MM.1S (cell line): ENCODE measurements around the gene RASL10B.

Experiments used
- CTCF ChIP-seq: fragments of 300-600 bp; sonication (generic); IDR thresholded peaks from 2 replicates; pipeline ENCODE4 v1.5.1; 2016; ENCODE audit warnings: antibody characterized with exemption, low read length, mixed read lengths
- EZH2 ChIP-seq: fragments of 300-600 bp; sonication (generic); optimal IDR thresholded peaks from 2 replicates; pipeline ENCODE3; 2017; ENCODE audit warnings: low read depth, mild to moderate bottlenecking, antibody characterized with exemption, low read length, mixed read lengths

GRCh38 chr17:35729405-35729833 lies 2.0 kb upstream of the RASL10B start:
- TF ChIP-seq CTCF (no peak), EZH2 (no peak)
